Mucosa of gallbladder (tissue), 1 donor: ENCODE results near the gene NEMP1. TPM values are rescaled to one million over a fixed set of nuclear protein-coding genes. Genes with fewer than 3 reads are reported as not detected.

Experiments used
- DNase-seq: peaks from one replicate; pipeline ENCODE4 v3.0.0-alpha.2; 2020; ENCODE audit warnings: low spot score
- total RNA-seq: library from RNA; stranded (reverse); gene quantifications from one replicate; pipeline ENCODE4 v1.2.1, GENCODE V29; 2021
- donor health status: DM: no; HTN: no; CAD: no.

Gene NEMP1
- total RNA-seq, 1 donor from 2014 or later: 11.4 TPM

DNA sequence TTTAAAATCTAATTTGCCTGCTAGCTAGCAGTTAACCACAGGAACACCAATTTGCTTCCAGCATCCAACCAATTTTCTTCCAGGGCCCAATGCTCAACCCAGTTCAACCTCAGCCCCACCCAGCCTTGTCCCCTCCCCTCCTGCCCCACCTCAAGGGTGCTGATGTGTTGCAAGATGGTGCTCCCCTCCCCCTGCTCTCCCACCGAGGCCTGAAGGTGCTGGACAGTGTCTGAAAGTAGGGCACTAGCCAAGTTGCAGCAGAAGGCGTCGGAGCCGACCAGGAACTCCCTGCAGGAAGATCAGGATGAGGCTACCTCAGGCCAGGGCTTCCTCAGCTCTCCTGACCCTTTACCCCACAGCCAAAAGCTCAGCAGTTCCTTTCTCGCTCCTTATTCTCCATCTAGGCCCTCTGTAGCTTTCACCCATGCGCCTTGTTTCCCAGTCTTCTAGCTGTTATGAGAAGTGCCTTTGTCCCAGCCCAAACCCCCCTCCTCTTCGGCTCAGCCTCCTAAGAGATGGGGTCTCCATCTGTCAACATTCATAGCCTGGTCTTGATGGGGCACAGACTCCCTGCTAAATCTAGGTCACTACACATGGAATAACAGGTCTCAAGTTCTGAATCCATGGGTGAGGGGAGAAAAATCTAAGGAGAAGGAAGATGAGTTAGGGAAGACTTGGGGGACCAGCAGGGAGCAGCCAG, 29.0 kb upstream of the NEMP1 start:
- no peak for DNase-seq

DNA sequence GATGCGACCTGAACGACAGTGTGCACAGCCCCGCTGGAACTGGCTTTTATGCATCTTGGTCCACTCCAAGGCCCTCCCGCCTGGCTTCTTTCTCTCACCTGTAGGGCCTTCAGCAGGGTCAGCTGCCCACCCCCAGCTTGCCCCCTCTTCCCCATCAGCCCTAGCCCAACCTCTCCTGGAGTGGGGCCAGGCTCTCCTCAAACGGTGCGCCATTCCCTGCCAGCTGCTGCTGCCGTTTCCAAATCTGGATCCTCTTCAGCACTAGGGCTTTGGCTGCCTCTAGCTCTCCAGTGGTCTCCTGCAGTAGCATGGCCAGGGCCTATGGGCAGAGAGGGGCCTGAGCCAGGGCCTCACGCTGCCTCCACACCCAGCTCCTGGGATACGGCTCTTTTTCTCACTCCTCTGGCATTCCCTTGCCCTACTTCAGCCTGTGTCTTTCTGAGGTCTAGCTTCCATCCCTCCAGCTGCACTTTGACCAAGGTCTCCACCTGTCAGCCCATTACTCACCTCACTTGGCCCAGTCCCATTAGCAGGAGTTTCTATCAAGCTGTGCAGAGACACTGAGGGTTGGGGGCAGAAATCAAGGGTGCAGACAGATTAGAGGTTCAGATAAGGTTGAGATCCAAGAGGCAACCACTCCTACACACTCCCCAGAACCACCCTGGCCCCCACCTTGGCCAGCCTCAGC, 27.6 kb upstream of the NEMP1 start:
- DNase-seq: no peak

DNA sequence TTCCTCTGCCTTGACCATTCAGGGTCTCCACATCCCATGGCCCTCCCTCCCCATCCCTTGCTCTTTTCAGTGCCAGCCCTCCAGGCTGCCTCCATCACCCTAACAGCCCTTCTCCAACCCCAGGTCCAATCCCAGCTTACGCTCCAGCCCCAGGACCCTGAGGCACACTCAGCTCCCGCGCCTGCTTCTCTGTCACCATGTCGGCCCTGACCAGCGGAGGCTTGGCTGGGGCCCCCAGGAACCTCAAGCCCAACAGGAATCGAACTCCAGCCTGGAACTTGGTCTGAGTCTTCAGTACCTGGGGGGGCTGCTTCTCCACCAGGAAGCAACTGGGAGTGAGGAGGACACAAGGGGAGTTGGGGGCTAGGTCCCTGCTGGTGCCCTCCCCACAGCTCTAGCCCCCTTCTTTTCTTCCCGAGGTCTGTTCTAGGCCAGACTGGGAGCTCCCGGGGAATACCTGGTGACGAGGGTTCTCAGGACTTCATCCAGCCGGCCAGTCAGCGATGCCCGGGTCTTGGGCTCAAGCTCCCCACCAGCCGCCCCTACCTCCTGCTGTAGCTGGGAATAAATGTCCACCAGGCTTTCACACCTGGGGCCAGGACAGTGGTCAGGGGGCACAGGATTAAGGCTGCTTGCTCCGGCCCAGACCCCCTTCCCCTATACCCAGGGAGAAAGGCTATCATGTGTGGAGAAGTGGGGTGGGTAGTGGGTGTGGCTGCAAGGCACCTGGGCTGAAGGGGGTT, 26.6 kb upstream of the NEMP1 start:
- no peak for DNase-seq

DNA sequence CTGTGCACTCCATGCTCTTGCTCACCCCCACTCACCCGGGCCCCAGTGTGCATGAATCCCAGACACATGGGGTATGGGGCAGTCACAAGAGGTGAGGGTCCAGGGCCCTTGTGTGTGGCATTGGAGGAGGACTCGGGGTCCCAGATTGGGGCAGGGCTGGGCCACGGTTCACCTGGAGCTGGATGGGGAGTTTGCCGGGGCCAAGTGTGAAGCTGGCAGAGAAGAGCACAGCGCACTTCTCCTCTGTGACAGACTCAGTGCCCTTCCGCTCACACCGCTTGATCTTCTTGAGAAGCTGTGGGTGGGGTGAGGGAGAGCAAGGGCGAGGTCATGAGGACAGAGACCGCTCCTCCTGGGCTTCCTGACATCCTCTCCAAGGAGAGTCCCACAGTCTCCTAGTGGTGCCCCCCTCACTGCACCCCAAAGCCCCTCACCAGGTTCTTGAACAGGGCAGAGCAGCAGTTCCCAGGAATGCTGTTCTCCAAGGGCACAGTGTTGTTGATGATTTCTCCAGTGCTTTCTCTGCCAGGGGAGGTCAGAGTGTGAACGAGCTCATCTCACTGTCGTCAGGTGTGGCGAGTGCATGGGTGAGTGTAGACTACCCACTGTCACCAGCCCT, 25.8 kb upstream of the NEMP1 start:
- no peak for DNase-seq

DNA sequence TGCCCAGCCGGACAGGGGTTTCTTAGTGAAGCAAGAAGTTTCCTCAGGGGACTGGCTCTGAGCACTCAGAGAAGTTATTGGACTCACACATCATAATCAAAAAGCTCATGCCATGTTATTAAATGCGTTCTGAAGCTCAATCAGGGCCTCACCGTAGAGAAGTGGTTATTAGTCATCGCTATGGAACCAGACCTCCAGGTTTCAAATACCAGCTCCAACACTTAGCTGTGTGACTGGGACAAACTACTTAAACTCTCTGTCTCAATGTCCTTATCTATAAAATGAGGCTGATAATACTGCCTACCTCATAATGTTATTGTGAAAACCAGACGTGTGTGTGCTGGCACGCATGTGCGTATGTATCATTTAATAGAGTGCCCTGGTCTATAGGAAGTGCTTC, 25.3 kb upstream of the NEMP1 start:
- DNase-seq: no peak

DNA sequence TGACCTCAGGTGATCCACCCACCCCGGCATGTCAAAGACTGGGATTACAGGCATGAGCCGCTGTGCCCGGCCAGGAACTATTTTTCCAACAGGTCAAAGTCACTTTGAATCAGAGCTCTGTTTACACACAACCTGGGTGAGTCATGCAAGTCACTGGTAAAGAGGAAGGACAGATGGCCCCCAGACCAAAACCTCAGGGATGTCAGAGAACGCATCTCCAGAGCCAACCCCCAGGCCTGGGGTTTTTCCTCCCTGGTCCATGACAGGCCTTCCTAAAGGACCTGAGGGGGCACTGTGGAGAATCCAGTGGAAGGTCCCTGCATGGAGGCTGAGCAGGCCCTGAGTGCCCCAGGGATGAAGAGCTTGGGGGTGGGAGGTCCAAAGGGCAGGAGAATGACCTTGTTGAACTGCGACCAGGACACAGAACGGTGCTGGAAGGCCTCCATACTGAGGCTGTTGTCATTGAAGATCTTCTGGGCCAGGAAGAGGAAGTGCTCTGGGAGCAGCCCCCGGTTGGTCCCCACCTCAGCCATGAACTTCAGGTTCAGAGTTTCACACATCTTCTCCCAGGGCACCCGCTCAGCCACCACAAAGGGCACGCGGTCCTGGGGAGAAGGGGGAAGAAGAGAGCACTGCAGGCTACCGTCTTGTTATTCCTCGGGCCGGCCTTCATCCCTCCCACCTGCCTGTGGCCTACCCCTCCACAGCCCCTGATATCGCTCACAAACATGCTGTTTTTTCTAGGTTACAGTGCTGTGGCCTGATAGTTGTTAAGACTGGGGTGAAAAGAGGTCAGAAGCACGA, 23.5 kb upstream of the NEMP1 start:
- peak; percentile 55 for DNase-seq

DNA sequence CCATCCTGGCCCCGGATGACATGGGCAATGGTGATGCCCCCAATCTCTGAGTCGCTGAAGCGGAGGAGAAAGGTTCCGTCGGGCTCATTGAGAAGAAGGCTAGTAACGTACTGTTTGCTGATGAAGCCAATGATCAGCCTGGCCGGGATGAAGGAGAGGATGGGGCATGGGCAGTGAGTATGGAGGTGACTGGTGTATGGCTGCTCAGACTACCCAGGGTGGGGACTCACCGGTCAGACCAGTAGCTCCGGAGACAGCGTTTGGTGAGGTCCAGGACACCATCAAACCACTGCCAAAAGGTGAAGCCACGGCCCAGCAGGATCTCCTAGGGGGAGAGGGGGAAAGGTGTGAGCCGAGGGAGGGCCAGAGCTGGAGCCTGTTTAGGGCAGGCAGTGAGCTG, 21.2 kb upstream of the NEMP1 start:
- no peak for DNase-seq

DNA sequence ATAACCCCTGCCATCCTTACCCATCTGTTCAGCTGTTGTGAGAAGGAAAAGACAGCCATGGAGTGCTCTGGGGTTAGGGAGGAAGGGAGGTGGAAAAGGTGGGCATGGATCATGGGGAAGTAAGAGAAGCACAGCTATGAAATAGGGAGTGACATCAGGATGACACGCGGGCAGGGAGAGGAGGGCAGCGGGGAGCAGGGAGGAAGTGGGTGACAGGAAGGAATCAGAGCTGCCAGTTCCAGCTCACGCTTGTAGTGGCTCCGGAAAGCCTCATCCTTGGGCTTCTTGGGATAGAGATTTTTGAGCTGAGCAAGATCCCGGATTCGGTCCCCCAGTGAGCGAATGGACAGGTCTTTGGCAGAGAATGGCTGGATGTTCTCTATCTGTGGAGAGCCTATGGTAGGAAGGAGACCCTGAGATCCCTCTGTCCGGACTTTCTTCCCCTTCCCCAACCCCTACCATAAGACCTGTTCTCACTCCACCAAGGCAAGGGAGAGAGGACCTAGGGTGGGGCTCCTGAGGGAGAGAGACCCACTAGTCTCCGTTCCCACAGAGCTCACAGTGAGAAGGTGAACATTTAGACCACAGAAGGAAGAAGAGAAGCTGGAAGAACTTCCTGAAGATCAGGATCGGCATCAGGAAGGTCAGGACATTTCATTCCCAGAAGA, 20.6 kb upstream of the NEMP1 start:
- no peak for DNase-seq

DNA sequence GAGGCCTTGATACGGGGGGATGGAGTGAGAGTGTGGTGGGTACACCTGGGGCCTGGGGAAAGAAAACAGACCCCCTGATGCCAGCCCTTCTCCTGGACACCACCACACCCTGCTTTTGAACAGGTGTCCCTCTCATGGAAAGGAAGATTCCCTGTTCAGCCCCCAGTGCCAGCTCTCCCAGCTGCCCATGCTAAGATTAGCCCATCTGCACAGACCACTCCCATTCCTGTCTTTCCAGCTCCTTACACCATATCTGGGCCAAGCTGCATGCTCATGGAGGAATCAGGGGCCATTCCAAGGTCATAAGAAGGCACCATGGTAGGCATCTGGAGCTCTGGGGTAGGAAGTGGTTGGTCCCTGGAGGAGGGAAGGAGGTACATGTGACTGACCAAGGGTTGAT, 20.0 kb upstream of the NEMP1 start:
- no peak for DNase-seq

DNA sequence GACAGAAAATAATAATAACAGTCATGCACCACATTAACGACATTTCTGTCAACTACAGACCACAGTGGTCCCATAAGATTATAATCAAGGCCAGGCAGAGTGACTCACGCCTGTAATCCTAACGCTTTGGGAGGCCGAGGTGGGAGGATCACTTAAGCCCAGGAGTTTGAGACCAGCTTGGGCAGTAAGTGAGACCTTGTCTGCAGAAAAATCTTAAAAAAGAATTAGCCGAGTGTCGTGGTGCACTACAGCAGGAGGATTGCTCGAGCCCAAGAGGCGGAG, 18.9 kb upstream of the NEMP1 start:
- no peak for DNase-seq

DNA sequence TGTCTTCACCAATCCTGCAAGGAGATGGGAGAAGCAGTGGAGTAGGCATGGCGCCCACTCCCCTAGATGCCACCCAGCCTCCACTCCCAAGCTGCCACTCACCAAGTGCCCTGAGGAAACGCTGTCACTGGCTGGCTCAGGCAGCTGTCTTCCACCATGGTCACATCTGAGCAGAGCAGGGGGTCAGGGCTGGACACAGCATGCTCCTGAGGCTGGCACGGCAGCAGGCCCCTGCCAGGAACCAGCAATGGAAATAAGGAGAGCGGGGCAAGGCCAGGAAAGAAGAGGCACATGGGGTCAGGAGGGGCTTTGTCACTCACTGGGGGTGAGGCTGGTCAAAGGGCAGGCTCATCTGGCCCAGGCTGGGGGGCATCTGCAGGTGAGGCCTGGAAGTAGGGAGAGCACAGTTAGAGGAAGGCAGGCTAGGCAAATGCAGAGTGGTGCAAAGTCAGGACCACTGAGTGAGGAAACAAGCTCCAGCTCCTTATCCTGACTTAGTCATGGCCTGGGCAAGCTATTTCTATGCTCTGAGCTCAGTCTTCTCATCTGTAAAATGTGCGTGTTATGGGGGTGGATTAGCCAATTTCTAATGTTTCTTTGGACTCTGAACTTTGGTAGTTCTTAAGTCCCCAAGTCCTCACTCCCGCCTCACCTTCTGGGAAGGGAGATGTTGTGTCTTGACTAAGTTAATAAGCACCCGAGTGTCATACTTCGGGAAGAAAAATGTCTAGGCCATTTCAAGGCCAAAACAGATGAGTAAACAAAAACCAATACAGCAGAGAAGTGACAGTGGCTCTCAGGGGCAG, 18.4 kb upstream of the NEMP1 start:
- no peak for DNase-seq

DNA sequence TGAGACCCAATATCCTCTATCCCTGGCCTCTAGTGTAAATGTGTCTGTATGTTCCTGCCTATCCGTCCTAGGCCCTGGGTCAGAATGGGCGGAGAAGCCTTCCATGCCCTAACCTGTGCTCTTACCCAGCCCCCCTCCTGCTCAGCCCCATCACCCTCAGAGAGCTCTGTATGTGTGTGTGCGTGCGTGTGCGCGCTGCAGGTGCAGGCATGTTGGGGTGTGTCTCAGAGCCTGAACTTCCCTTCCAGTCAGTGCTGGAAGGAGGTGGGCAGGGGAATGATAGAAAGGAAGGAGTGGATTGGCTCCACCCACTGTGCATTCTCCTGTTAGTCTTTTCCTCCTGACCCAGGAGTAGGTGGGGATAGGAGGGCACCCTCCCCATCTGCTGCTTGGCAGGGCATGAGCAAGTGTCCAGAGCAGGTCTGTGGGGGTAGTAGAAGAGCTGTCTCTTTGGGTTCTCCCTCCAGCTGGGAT, 17.5 kb upstream of the NEMP1 start:
- no peak for DNase-seq

DNA sequence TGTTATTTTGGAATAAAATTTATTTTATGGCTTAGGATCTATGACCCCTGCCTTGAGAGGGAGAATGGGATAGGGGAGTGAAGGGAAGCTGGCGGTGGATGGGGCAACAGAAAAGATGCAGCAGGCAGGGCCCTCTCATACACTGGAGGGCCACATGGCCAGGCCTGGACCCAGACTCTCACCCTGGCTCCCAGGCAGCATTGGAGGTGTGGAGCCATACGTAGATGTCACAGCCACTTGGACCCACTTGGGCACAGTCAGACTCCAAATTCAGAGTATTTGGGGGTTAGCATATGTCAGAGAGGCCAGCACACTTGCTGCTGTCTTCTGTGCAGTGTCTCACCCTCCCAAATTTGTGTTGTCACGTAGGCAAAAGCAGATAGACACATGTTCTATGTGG, 16.8 kb upstream of the NEMP1 start:
- no peak for DNase-seq

DNA sequence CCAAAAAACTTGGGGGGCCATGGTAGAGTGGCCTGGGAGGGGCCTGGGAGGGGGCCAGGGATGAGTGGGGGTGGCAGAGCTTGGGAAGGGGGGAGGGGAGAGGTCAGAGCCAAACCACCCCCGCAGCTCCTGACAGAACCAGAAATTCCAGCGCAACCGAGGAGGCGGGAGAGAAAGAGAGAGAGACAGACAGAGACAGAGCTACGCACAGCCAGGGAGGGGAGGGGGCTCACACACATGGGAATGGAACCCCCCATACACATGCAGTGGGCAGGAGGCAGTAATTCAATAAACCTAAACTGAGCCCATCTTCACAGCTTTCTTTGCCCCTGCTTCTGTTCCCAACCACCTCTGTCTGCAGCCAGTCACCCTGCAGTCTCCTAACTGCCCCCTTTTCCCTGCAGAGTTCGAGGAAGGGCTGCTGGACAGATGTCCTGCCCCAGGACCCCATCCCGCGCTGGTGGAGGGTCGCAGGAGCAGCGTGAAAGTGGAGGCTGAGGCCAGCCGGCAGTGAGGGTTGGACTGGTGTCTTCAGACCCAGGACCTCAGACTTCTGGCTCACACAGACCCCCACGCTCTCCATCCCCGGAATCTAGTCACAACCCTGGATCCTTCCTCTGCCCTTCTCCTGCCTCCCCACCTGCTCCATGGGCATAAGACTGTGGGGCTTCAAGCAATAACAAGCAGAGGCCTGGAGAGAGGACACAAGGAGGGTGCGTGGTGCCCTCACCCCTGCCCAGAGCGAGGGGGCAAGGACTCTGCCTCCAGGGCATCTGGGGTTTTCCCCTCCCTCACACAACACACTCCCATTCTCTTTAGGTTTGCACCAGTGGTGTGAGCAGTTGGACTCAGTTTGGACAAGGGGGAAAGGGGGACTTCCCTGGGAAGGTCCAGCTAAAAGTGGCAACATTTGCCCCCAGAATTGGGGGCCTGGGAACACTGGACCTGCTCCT, 15.9 kb upstream of the NEMP1 start:
- DNase-seq: no peak

DNA sequence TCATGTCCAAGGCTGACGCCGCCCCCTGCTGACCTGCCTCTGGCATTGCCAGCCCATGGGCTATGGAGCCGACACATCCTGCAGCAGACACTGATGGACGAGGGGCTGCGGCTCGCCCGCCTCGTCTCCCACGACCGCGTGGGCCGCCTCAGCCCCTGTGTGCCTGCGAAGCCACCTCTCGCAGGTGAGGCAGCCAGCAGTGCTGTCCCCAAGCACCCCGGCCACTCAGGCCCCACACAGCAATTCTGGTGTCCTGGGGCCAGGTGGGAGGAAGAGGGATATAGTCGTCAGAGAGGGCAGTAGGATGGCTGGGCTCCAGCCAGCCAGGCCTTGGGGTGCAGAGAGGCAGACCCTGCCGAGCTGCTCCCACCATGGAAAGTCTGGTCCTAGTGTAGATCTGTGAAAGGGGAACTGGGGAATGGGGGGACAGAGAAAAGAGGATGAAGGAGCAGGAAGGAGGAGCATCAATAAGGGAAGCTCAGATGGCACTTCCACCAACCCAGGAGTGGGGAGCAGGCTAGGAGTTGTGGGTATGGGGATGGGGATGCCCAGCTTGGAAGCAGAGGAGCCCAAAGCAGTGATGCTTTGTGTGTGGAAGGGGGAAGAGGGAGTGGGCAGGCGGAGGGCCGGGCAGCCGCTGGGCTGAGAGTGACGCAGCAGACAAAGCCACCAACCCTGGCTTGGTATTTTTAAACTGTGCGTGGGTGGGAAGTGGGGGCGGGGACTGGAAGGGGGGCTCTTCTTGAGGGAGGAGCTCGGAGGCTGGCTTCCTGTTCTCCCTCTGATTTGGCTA, 15.0 kb upstream of the NEMP1 start:
- peak; percentile 76 for DNase-seq

DNA sequence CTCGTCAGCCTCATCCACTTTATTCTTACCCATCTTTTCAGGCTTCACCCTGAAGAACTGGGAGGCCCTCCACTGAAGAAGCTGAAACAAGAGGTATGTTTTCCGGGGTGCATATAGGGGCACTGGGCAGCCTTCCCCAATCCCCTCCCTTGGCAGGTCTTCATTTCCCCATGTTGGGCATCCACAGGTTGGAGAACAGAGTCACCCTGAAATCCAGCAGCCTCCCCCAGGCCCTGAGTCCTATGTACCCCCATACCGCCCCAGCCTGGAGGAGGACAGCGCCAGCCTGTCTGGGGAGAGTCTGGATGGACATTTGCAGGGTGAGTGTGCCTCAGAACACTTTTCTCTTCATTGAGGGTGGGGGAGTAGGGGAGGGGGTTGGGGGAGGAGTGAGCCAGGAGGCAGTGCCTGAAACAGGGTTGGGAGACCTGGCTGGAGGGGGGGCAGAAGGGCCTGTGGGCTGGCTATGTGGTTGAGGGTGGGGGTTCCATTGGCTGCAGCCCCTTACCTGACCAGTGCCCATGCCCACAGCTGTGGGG, 14.4 kb upstream of the NEMP1 start:
- no peak for DNase-seq

DNA sequence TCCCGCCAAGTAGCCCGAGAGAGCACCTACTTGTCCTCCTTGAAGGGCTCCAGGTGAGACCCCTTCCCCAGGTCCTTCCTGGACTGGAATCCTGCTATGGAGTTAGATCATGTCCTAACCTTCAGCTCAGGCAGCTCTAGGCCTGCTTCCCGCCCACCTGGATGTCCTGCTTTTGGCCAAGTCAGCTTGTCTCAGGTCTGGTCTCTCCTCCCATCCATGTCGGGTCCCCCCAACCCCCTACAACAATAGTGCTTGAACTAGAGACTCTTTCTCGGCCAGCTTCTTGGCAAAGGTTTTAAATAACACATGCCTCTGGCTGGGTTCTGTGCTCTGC, 13.9 kb upstream of the NEMP1 start:
- no peak for DNase-seq
